ENCODE data around the gene MICU2. TPM values are rescaled to one million over a fixed set of nuclear protein-coding genes. Genes with fewer than 3 reads are reported as not detected.
"Not testable (repeated sequence)": the region's sequence is repeated elsewhere in the genome, so short reads cannot be mapped to it uniquely, and the experiment has no call there.

Gene MICU2
- total RNA-seq, 1 donor from 2014 or later, result 41.6 TPM

DNA sequence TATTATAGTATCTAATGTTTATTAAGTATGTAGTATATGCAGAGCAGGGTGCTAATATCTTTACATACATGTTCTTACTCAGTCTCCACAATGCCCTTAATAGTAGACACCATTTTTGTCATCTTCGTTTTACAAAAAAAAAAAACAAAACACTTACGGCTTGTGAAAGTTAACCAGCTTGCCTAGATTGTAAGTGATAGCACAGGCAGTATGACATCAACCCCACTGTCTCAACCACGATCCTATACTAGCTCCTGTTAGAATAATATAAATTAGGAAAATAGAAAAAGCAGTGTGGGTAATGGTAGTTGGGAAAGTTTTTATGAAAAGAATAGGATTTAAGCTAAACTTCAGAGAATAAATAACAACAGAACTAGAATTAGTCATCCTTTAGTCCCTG is 34.3 kb downstream of the MICU2 start:
- Mint-ChIP-seq H3K36me3 (peaks cover 4% of the 10 kb centered on the region), H3K4me3 (no peak overlapping the region), H3K9me3 (no peaks in the 10 kb centered on the region), H3K27ac (no peak overlapping the region), H3K27me3 (ENCODE audit: low read depth) (no peaks in the 10 kb centered on the region), H3K4me1 (peaks cover 13% of the 10 kb centered on the region)
- TF ChIP-seq, protein P1, sequence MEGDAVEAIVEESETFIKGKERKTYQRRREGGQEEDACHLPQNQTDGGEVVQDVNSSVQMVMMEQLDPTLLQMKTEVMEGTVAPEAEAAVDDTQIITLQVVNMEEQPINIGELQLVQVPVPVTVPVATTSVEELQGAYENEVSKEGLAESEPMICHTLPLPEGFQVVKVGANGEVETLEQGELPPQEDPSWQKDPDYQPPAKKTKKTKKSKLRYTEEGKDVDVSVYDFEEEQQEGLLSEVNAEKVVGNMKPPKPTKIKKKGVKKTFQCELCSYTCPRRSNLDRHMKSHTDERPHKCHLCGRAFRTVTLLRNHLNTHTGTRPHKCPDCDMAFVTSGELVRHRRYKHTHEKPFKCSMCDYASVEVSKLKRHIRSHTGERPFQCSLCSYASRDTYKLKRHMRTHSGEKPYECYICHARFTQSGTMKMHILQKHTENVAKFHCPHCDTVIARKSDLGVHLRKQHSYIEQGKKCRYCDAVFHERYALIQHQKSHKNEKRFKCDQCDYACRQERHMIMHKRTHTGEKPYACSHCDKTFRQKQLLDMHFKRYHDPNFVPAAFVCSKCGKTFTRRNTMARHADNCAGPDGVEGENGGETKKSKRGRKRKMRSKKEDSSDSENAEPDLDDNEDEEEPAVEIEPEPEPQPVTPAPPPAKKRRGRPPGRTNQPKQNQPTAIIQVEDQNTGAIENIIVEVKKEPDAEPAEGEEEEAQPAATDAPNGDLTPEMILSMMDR (IDR thresholded peaks at IDR 0.05; ENCODE audit: unreplicated experiment), result no peak
- no peak for DNase-seq (ENCODE audit: low spot score in 2 of 2, unreplicated experiment in 2 of 2)

DNA sequence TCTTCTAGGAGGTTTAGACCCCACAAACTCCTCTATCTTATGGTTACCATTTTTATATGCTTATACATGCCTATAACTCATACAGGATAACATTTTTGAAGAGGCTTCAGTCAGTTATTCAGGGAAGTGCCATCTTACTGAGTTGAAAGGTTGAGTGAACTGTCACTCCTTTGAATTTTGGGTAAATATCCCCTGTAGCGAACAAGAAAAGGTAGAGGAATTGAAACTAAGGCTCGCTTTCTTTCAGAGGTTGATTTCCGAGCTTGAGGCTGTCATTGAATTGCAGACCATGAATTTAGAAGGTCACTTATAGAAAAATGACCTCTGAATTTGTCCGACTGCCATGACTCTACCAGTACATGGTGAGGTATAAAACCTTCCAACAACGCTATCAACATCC is 35.1 kb downstream of the MICU2 start:
- peaks cover 8% of the 10 kb centered on the region for H3K4me1 Mint-ChIP-seq

DNA sequence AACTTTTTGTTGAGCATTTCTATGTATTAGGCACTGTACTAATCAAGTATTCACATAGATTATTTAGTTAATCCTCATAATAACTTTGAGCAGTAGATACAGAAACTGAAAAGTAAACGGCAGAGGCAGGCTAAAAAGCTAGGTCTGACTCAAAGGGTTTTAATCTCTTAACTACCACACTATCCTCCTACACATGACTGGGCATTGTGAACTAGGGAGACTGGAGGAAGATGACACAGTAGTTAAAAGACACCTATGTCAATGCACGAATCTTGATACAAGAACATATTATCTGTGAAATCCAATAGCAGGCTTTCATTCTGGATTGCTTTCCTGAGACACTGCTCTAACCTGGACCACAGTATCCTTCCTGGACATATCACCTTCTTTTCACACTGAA is 36.3 kb downstream of the MICU2 start:
- Mint-ChIP-seq H3K27me3 (ENCODE audit: low read depth) (no peaks in the 10 kb centered on the region), H3K27ac (no peak overlapping the region), H3K4me1 (peaks cover 8% of the 10 kb centered on the region), H3K4me3 (no peak overlapping the region), H3K9me3 (no peaks in the 10 kb centered on the region), H3K36me3 (peaks cover 20% of the 10 kb centered on the region)
- no peak for DNase-seq (ENCODE audit: low spot score in 2 of 2, unreplicated experiment in 2 of 2)
- TF ChIP-seq, protein P1 (IDR thresholded peaks at IDR 0.05; ENCODE audit: unreplicated experiment), result no peak

More for the DNA sequence above, 35.1 kb downstream of the MICU2 start:
- no peak for DNase-seq (ENCODE audit: low spot score in 2 of 2, unreplicated experiment in 2 of 2)
- TF ChIP-seq, protein P1 (IDR thresholded peaks at IDR 0.05; ENCODE audit: unreplicated experiment), result no peak
- Mint-ChIP-seq H3K27ac (no peak overlapping the region), H3K36me3 (peaks cover 11% of the 10 kb centered on the region), H3K9me3 (no peaks in the 10 kb centered on the region), H3K4me3 (no peak overlapping the region), H3K27me3 (ENCODE audit: low read depth) (no peaks in the 10 kb centered on the region)

DNA sequence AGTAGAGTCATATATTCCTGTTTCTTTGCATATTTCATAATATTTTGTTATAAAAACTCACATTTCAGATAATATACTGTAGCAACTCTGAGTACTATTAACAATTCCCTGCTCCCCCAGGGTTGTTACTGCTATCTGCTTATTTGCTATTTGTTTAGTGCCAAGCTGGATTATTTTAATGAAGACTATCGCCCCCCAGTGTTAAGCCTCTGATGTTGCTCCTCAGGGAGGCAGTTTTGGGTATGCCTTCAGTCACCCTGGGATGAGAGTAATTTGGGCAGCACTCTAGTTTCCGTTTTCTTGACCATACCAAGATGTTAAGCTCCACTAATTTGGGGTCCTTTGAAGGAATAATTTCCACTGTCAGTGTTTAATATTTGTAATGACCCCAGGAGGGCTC is 46.0 kb downstream of the MICU2 start:
- H3K9me3 Mint-ChIP-seq, result peaks cover 9% of the 10 kb centered on the region
- no peak overlapping the region for H3K4me3 Mint-ChIP-seq
- H3K4me1 Mint-ChIP-seq, result no peaks in the 10 kb centered on the region
- TF ChIP-seq, protein P1 (IDR thresholded peaks at IDR 0.05; ENCODE audit: unreplicated experiment), result no peak
- H3K27ac Mint-ChIP-seq, result no peak overlapping the region
- peaks cover 45% of the 10 kb centered on the region for H3K36me3 Mint-ChIP-seq
- no peaks in the 10 kb centered on the region for H3K27me3 Mint-ChIP-seq (ENCODE audit: low read depth)
- no peak for DNase-seq (ENCODE audit: low spot score in 2 of 2, unreplicated experiment in 2 of 2)

DNA sequence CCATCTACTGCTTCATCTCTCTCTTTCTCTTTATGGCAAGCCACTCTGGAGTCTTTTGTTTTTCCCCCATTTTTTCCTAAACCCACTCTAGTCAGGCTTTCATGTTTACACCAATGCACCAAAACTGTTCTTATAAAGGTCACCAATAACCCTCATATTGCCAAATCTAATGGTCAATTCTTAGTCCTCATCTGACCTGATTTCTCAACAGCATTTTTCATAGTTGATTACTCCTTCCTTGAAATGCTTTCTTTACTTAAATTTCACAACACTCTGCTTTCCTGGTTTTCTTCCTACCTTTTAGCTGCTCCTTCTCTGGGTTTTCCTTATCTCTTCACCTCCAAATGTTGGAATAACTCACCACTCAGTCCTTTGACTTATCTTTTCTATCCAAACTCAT is 47.9 kb downstream of the MICU2 start:
- TF ChIP-seq, protein P1 (IDR thresholded peaks at IDR 0.05; ENCODE audit: unreplicated experiment), result no peak
- H3K36me3 Mint-ChIP-seq, result peaks cover 42% of the 10 kb centered on the region

DNA sequence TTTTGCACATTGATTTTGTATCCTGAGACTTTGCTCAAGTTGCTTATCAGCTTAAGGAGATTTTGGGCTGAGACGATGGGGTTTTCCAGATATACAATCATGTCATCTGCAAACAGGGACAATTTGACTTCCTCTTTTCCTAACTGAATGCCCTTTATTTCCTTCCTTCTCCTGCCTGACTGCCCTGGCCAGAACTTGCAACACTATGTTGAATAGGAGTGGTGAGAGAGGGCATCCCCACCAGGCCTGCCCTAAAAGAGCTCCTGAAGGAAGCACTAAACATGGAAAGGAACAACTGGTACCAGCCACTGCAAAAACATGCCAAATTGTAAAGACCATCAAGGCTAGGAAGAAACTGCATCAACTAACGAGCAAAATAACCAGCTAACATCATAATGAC is 50.7 kb downstream of the MICU2 start:
- H3K4me1 Mint-ChIP-seq; DNase-seq (ENCODE audit: low spot score in 2 of 2, unreplicated experiment in 2 of 2); H3K27me3 Mint-ChIP-seq (ENCODE audit: low read depth); H3K27ac Mint-ChIP-seq; H3K4me3 Mint-ChIP-seq: not testable (repeated sequence)
- H3K9me3 Mint-ChIP-seq, result peaks cover 12% of the 10 kb centered on the region
- H3K36me3 Mint-ChIP-seq, result peaks cover 41% of the 10 kb centered on the region

More for the DNA sequence above, 47.9 kb downstream of the MICU2 start:
- Mint-ChIP-seq H3K27me3 (ENCODE audit: low read depth) (no peaks in the 10 kb centered on the region), H3K4me1 (no peaks in the 10 kb centered on the region), H3K27ac (no peak overlapping the region), H3K9me3 (peaks cover 8% of the 10 kb centered on the region), H3K4me3 (no peak overlapping the region)
- DNase-seq (ENCODE audit: low spot score in 2 of 2, unreplicated experiment in 2 of 2), result no peak
